B cell (primary cell): ENCODE results near the gene NT5C. TPM values are rescaled to one million over a fixed set of nuclear protein-coding genes. Genes with fewer than 3 reads are reported as not detected.

Source experiments
- ATAC-seq: fragments of 200-7000 bp; cut with Tn5 transposase; one replicate; pipeline ENCODE4 v1.10.0; 2021; ENCODE audit warnings: low read depth, mild to moderate bottlenecking, moderate number of reproducible peaks, moderate library complexity
- CTCF ChIA-PET: fragments of 350-600 bp; sonication (Branson Sonifier 250); formaldehyde crosslinking; loops from one replicate; lab custom pipeline; 2021; ENCODE audit warnings: antibody characterized with exemption, inconsistent platforms; lab: Charles Lee
- POLR2A ChIA-PET: fragments of 350-600 bp; sonication (Branson Sonifier 250); formaldehyde crosslinking; loops from one replicate; lab custom pipeline; 2021; ENCODE audit warnings: antibody characterized with exemption; lab: Charles Lee
- DNase-seq: peaks from one replicate; pipeline ENCODE4 v3.0.0; 2013
- H2AFZ ChIP-seq: 2 replicates; pipeline ENCODE4 v1.6.1; 2012; ENCODE audit warnings: mild to moderate bottlenecking, low read depth, low read length; ENCODE audit not compliant: insufficient read depth, poor library complexity, severe bottlenecking
- H3K27ac ChIP-seq, 2 donors: 1 replicate in 1 of 2; 2 replicates in 1 of 2; pipeline ENCODE4 v1.5.1; 2012 to 2013; ENCODE audit warnings: low read length in 2 of 2, mild to moderate bottlenecking in 2 of 2, moderate library complexity in 1 of 2
- H3K27me3 ChIP-seq, 4 experiments: fragments of 200-600 bp in 1 of 4; sonication (generic) in 1 of 4; replicated peaks in 1 of 4; 1 replicate in 2 of 4; 2 replicates in 2 of 4; pipeline versions ENCODE4 v1.6.1 to v1.7.0; 2013 to 2016; ENCODE audit warnings: low read length in 3 of 4, mild to moderate bottlenecking in 2 of 4, mixed read lengths in 1 of 4, moderate library complexity in 1 of 4; ENCODE audit not compliant: insufficient read depth in 4 of 4, control insufficient read depth in 3 of 4; ENCODE audit errors: control extremely low read depth in 1 of 4
- H3K36me3 ChIP-seq, 2 experiments: replicated peaks in 1 of 2; 1 replicate in 1 of 2; 2 replicates in 1 of 2; pipeline versions ENCODE4 v1.6.1 to v1.7.1; 2013; ENCODE audit warnings: low read length in 1 of 2; ENCODE audit not compliant: insufficient read depth in 2 of 2, control insufficient read depth in 1 of 2; ENCODE audit errors: control extremely low read depth in 1 of 2, extremely low read depth in 1 of 2
- H3K4me1 ChIP-seq, 2 donors: fragments of 200-600 bp in 1 of 2; sonication (generic) in 1 of 2; 1 replicate in 1 of 2; 2 replicates in 1 of 2; pipeline versions ENCODE4 v1.5.1 to v1.6.1; 2013 to 2017; ENCODE audit warnings: low read length in 2 of 2; ENCODE audit not compliant: control insufficient read depth in 2 of 2, insufficient read depth in 2 of 2
- H3K4me2 ChIP-seq: replicated peaks from 2 replicates; pipeline ENCODE3; 2012; ENCODE audit warnings: mild to moderate bottlenecking, low read depth, low read length; ENCODE audit not compliant: poor library complexity, severe bottlenecking
- H3K4me3 ChIP-seq, 5 experiments: fragments of 200-600 bp in 1 of 5; sonication (generic) in 1 of 5; 1 replicate in 3 of 5; 2 replicates in 2 of 5; pipeline versions ENCODE4 v1.5.1 to v1.7.0; 2011 to 2016; ENCODE audit warnings: low read length in 4 of 5, mild to moderate bottlenecking in 4 of 5, low read depth in 2 of 5, control low read depth in 1 of 5, moderate library complexity in 1 of 5; ENCODE audit not compliant: insufficient read depth in 1 of 5; ENCODE audit errors: control extremely low read depth in 1 of 5, extremely low read depth in 1 of 5
- H3K79me2 ChIP-seq: fragments of 200-600 bp; sonication (generic); one replicate; pipeline ENCODE4 v1.6.0; 2016; ENCODE audit warnings: low read length; ENCODE audit not compliant: control insufficient read depth, insufficient read depth
- H3K9ac ChIP-seq: fragments of 200-600 bp; sonication (generic); 2 replicates; pipeline ENCODE4 v1.6.1; 2017; ENCODE audit warnings: mild to moderate bottlenecking, low read length, moderate library complexity
- H3K9me3 ChIP-seq, 3 donors: one replicate each; pipeline versions ENCODE4 v1.6.1 to v1.7.1; 2013; ENCODE audit warnings: low read length in 2 of 3; ENCODE audit not compliant: control insufficient read depth in 2 of 3, insufficient read depth in 1 of 3; ENCODE audit errors: control extremely low read depth in 1 of 3
- H4K20me1 ChIP-seq: 2 replicates; pipeline ENCODE4 v1.6.0; 2012; ENCODE audit warnings: mild to moderate bottlenecking, low read length; ENCODE audit not compliant: insufficient read depth, control insufficient read depth, poor library complexity, severe bottlenecking
- H3K27ac Mint-ChIP-seq: one replicate; pipeline ENCODE4 v1.8.0; 2021; ENCODE audit warnings: mixed read lengths
- H3K27me3 Mint-ChIP-seq: one replicate; pipeline ENCODE4 v1.8.0; 2021; ENCODE audit warnings: mixed read lengths
- H3K4me1 Mint-ChIP-seq: one replicate; pipeline ENCODE4 v1.8.0; 2021; ENCODE audit warnings: mixed read lengths
- H3K4me3 Mint-ChIP-seq: one replicate; pipeline ENCODE4 v1.8.0; 2021; ENCODE audit warnings: mixed read lengths
- H3K9me3 Mint-ChIP-seq: one replicate; pipeline ENCODE4 v1.8.0; 2022; ENCODE audit warnings: mixed read lengths; ENCODE audit not compliant: insufficient read depth
- CTCF ChIP-seq: fragments of 200-600 bp; IDR thresholded peaks from one replicate; pipeline ENCODE4 v1.8.0; 2022; ENCODE audit warnings: antibody characterized with exemption, mild to moderate bottlenecking
- EZH2 ChIP-seq: IDR thresholded peaks from 2 replicates; pipeline ENCODE4 v1.6.1; 2012; ENCODE audit warnings: borderline replicate concordance, low read depth, mild to moderate bottlenecking, moderate library complexity, low read length; ENCODE audit not compliant: insufficient read depth, poor library complexity, severe bottlenecking
- WGBS: methylation state at CpG from one replicate; pipeline ENCODE4 v1.1.5; 2013; ENCODE audit warnings: missing lambda C conversion rate; ENCODE audit not compliant: insufficient coverage; 5-methylcytosine and 5-hydroxymethylcytosine counted together
- intact Hi-C: fragments of 100-400 bp; cut with micrococcal nuclease; formaldehyde crosslinking; loops from one replicate; pipeline ENCODE4 v1.10.0; 2022
- polyA plus RNA-seq: library from polyadenylated mRNA; depleted of rRNA; stranded (reverse); fragments of >200 nt; gene quantifications from 2 replicates; pipeline ENCODE4 v1.2.3, GENCODE V29; 2012
- total RNA-seq, 2 donors: library from RNA; stranded (reverse); fragments of 120-200 nt in 1 of 2; gene quantifications; 1 replicate in 1 of 2; 2 replicates in 1 of 2; pipeline versions ENCODE4 v1.2.3 to v1.2.4, GENCODE V29; 2013 to 2022

NT5C gene
- total and polyA plus RNA-seq, 2 donors (not counting 1 experiment from before 2014, with no cell fraction given) = 98.9 to 184 TPM

GRCh38 chr17:75153780-75154194, 22.2 kb upstream of the NT5C start:
- H3K4me2 ChIP-seq = peak overlapping the region; percentile 99
- H3K27ac ChIP-seq = peak overlapping the region in 1 of 2 donors; percentile 65
- H3K79me2 ChIP-seq = peaks cover 41% of the 10 kb centered on the region
- Mint-ChIP-seq H3K4me1 (peaks cover 30% of the 10 kb centered on the region), H3K27me3 (no peaks in the 10 kb centered on the region), H3K4me3 (peak overlapping the region; percentile 95), H3K9me3 (no peaks in the 10 kb centered on the region), H3K27ac (peak overlapping the region; percentile 75)
- H3K36me3 ChIP-seq = no peaks in the 10 kb centered on the region
- peak overlapping the region; percentile 80 for H3K9ac ChIP-seq
- H4K20me1 ChIP-seq = peaks cover 8% of the 10 kb centered on the region
- intact Hi-C loops = loop anchor here (1.0 to 2.0 kb wide), 6 partner anchors 18 to 107 kb away; partner anchors contain the start of genes ARMC7, ATP5PD, KCTD2 and NT5C
- no peaks in the 10 kb centered on the region for H3K27me3 ChIP-seq
- no peaks in the 10 kb centered on the region for H3K9me3 ChIP-seq
- ChIA-PET POLR2A (interaction anchor here (0.6 to 1.5 kb wide), 2 partner anchors 40 to 131 kb away, joined by 3 to 4 read pairs; no protein-coding TSS in a partner anchor), CTCF (interaction anchor here (1.5 kb wide), 2 partner anchors 22 to 39 kb away, joined by 5 to 14 read pairs; partner anchors contain the start of gene NT5C)
- H3K4me3 ChIP-seq = peak overlapping the region; percentile 69 to 83 (median 74)
- TF ChIP-seq EZH2 (no peak), CTCF (no peak)
- H2AFZ ChIP-seq = peak overlapping the region; percentile 75
- no peak for ATAC-seq
- no peak for DNase-seq
- WGBS = under 1% methylated on average over 35 of the region's 35 CpGs
- H3K4me1 ChIP-seq = peaks cover 15 to 27% of the 10 kb centered on the region in 2 donors
